ENCODE results near the gene KPNA4. TPM values are rescaled to one million over a fixed set of nuclear protein-coding genes. Genes with fewer than 3 reads are reported as not detected.

The KPNA4 gene
- polyA plus RNA-seq, 3 donors, result 4.4 to 14.7 (median 4.5) TPM

- no peak overlapping the region for H2AFZ ChIP-seq (ENCODE audit: insufficient read depth, low read depth, low read length, poor library complexity, severe bottlenecking)
- intact Hi-C loops (cut with micrococcal nuclease), result no loop called here
- DNase-seq, result no peak
- Mint-ChIP-seq H3K4me1 (peaks cover 7% of the 10 kb centered on the region), H3K4me3 (no peak overlapping the region), H3K27me3 (ENCODE audit: low read depth in 3 of 3) (peaks cover 0 to 1% (median 0%) of the 10 kb centered on the region in 3 donors), H3K9me3 (peaks cover 2 to 26% (median 18%) of the 10 kb centered on the region in 7 donors), H3K27ac (no peak overlapping the region), H3K36me3 (no peaks in the 10 kb centered on the region)
- H3K36me3 ChIP-seq (replicated peaks in 1 of 2; ENCODE audit: control insufficient read depth in 1 of 2, insufficient read depth in 2 of 2, low read length in 2 of 2), result no peaks in the 10 kb centered on the region
- H3K4me2 ChIP-seq (replicated peaks; ENCODE audit: extremely low read depth, low read length, poor library complexity, severe bottlenecking), result no peak overlapping the region
- H3K9me3 ChIP-seq (replicated peaks in 1 of 2; ENCODE audit: control insufficient read depth in 1 of 2, insufficient read depth in 1 of 2, low read length in 2 of 2), result peaks cover 15 to 21% of the 10 kb centered on the region in 2 donors
- no peaks in the 10 kb centered on the region for H3K4me1 ChIP-seq (ENCODE audit: control insufficient read depth in 1 of 2, insufficient read depth in 2 of 2, low read length in 2 of 2)
- H3K79me2 ChIP-seq (ENCODE audit: insufficient read depth, low read length), result no peaks in the 10 kb centered on the region
- H3K4me3 ChIP-seq (replicated peaks in 1 of 3; ENCODE audit: low read depth in 2 of 3, low read length in 3 of 3), result no peak overlapping the region
- no peaks in the 10 kb centered on the region for H3K27me3 ChIP-seq (ENCODE audit: control insufficient read depth in 2 of 2, insufficient read depth in 2 of 2, low read length in 2 of 2)
- H3K27ac ChIP-seq (ENCODE audit: low read depth in 1 of 2, low read length in 2 of 2), result no peak overlapping the region
- H4K20me1 ChIP-seq (ENCODE audit: insufficient read depth, low read length), result no peaks in the 10 kb centered on the region
- WGBS (ENCODE audit: insufficient coverage), result no CpG with 5 or more reads among the region's 2 CpGs
- TF ChIP-seq, protein P1, sequence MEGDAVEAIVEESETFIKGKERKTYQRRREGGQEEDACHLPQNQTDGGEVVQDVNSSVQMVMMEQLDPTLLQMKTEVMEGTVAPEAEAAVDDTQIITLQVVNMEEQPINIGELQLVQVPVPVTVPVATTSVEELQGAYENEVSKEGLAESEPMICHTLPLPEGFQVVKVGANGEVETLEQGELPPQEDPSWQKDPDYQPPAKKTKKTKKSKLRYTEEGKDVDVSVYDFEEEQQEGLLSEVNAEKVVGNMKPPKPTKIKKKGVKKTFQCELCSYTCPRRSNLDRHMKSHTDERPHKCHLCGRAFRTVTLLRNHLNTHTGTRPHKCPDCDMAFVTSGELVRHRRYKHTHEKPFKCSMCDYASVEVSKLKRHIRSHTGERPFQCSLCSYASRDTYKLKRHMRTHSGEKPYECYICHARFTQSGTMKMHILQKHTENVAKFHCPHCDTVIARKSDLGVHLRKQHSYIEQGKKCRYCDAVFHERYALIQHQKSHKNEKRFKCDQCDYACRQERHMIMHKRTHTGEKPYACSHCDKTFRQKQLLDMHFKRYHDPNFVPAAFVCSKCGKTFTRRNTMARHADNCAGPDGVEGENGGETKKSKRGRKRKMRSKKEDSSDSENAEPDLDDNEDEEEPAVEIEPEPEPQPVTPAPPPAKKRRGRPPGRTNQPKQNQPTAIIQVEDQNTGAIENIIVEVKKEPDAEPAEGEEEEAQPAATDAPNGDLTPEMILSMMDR (IDR thresholded peaks at IDR 0.05), result no peak
- H3K9ac ChIP-seq (ENCODE audit: insufficient read depth, low read length, poor library complexity, severe bottlenecking), result no peak overlapping the region
Observed at GRCh38 chr3:160471892-160472291, 93.5 kb downstream of the KPNA4 start.

DNA sequence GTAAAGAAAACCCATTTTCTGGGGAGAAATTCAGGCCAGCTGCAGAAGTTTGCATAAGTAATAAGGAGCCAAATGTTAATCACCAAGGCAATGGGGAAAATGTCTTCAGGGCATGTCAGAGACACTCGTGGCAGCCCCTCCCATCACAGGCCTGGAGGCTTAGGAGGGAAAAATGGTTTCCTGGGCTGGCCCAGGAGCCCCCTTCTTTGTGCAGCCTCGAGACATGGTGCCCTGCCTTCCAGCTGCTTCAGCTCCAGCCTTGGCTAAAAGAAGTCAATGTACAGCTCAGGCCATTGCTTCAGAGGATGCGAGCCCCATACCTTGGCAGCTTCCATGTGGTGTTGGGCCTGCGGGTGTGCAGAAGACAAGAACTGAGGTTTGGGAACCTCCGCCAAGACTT is 95.2 kb downstream of the KPNA4 start:
- H3K27ac Mint-ChIP-seq, result no peak overlapping the region
- peaks cover 2 to 26% (median 18%) of the 10 kb centered on the region in 7 donors for H3K9me3 Mint-ChIP-seq
- no peak overlapping the region for H3K4me3 ChIP-seq (replicated peaks in 1 of 3; ENCODE audit: low read depth in 2 of 3, low read length in 3 of 3)
- TF ChIP-seq, protein P1 (IDR thresholded peaks at IDR 0.05), result no peak
- H3K36me3 Mint-ChIP-seq, result no peaks in the 10 kb centered on the region
- WGBS (ENCODE audit: insufficient coverage), result 93% methylated on average over 5 of the region's 5 CpGs
- no peaks in the 10 kb centered on the region for H4K20me1 ChIP-seq (ENCODE audit: insufficient read depth, low read length)
- intact Hi-C loops (cut with micrococcal nuclease), result no loop called here
- peaks cover 15 to 21% of the 10 kb centered on the region in 2 donors for H3K9me3 ChIP-seq (replicated peaks in 1 of 2; ENCODE audit: control insufficient read depth in 1 of 2, insufficient read depth in 1 of 2, low read length in 2 of 2)
- no peaks in the 10 kb centered on the region for H3K4me1 ChIP-seq (ENCODE audit: control insufficient read depth in 1 of 2, insufficient read depth in 2 of 2, low read length in 2 of 2)
- H3K9ac ChIP-seq (ENCODE audit: insufficient read depth, low read length, poor library complexity, severe bottlenecking), result no peak overlapping the region
- peaks cover 0 to 1% (median 0%) of the 10 kb centered on the region in 3 donors for H3K27me3 Mint-ChIP-seq (ENCODE audit: low read depth in 3 of 3)
- H3K4me3 Mint-ChIP-seq, result no peak overlapping the region
- H3K36me3 ChIP-seq (replicated peaks in 1 of 2; ENCODE audit: control insufficient read depth in 1 of 2, insufficient read depth in 2 of 2, low read length in 2 of 2), result no peaks in the 10 kb centered on the region
- H3K79me2 ChIP-seq (ENCODE audit: insufficient read depth, low read length), result no peaks in the 10 kb centered on the region
- DNase-seq, result no peak
- H3K27ac ChIP-seq (ENCODE audit: low read depth in 1 of 2, low read length in 2 of 2), result no peak overlapping the region
- H2AFZ ChIP-seq (ENCODE audit: insufficient read depth, low read depth, low read length, poor library complexity, severe bottlenecking), result no peak overlapping the region
- H3K4me1 Mint-ChIP-seq, result peaks cover 7% of the 10 kb centered on the region
- no peak overlapping the region for H3K4me2 ChIP-seq (replicated peaks; ENCODE audit: extremely low read depth, low read length, poor library complexity, severe bottlenecking)
- no peaks in the 10 kb centered on the region for H3K27me3 ChIP-seq (ENCODE audit: control insufficient read depth in 2 of 2, insufficient read depth in 2 of 2, low read length in 2 of 2)

Measured in CD14-positive monocyte (primary cell).